T47D (cell line): ENCODE measurements around the gene GMDS.

Experiments
- DNase-seq, 2 experiments: peaks; one replicate each; pipeline versions ENCODE4 v3.0.0 to v3.0.0-alpha.2; 2011 to 2012; ENCODE audit warnings: low read depth in 1 of 2, low spot score in 1 of 2
- JUND ChIP-seq: IDR thresholded peaks from 2 replicates; pipeline ENCODE4 v1.6.1; 2012; ENCODE audit warnings: low read depth
- in situ Hi-C: cut with HindIII; loops from 2 replicates; pipeline ENCODE4 v1.10.0; 2016; ENCODE audit warnings: low sequenced_read_pairs, low pct_unique_long_range_greater_than_20kb

The GMDS gene

DNA sequence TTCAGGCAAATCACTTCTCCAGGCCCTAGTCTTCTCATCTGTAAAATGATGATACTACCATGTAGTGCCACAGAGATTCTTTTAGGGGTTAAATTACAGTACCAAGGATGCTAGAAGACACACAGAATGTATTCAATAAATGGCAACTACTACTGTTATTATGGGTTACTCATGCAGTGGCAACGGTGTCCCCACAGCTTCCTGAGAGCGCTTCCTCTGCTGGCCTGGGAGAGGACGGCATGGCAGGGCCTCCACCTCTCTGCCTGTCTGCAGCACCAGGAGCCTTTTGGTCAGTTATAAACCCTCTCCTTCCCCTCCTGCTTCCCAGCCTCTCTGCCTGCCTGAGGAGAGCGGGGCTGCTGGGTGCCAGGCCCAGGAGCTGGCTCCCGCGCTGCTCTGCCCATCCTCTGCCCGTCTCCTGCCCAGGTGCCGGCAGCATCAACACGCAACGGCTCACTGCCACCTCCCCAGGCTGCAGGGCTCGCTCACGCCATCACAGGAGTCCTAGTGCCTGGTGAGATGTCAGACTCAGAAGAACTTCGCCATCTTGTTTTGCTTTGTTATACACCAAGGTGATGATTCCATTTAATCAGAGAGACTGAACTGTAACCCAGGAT lies 465.0 kb downstream of the GMDS start:
- DNase-seq = no peak
- in situ Hi-C loops = no loop called here
- TF ChIP-seq JUND = no peak

GRCh38 chr6:1778686-1779235 lies 466.6 kb downstream of the GMDS start:
- in situ Hi-C loops = no loop called here
- TF ChIP-seq JUND = no peak
- no peak for DNase-seq

DNA sequence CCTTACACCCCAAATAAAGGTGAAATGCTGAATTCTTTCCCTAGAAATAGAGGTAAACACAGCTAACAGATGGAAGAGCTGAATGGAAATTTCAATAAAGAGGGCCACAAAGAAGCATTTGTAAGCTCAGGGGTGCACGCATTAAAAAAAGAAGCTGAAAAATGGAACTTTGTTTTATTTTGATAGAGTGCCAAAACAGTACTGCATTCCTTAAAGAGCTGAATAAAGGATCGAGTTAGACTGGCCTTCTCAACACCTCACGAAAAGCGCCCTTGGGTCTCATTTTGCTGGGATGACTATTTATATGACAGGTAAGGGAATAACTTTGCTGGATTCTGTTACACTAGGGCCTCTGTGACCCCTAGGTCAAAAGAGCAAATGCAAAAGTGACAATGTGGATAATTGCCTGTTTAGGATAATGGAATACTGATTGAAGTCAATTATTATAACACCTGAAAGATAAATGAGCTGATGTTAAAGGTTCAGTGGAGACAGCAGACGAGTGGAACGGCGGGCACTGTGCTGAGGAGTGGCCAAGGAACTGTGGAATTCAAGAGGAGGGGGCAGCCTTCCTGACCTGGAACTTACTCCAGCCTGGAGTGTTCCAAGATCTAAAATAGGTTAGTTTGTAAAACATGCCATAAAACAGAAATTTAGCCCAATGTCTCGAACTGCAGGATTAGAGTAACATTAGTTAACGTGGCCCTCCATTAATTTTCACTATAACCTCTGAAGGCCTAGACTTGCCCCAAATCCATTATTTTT lies 467.3 kb downstream of the GMDS start:
- in situ Hi-C loops = no loop called here
- no peak for TF ChIP-seq JUND

DNA sequence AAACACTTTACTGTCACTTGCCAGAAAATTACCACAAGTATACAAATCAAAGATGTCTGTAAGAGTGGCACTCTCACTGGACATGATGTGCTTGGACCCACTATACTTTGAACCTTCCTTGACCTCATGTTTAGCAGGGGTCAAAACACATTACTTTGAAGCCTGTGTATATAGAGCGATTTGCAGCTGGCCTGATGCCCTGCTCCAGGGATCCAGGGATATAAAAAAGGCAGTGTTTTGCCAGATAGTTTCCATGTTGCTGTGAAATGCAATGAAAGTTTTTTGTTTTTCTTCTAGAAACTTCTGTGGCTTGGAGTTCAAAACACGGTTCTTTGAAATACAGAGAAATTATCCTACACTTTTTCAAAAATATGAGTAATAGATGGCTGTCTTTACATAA lies 470.0 kb downstream of the GMDS start:
- no peak for DNase-seq
- TF ChIP-seq JUND = no peak
- in situ Hi-C loops = no loop called here

More for the DNA sequence above, 467.3 kb downstream of the GMDS start:
- no peak for DNase-seq

DNA sequence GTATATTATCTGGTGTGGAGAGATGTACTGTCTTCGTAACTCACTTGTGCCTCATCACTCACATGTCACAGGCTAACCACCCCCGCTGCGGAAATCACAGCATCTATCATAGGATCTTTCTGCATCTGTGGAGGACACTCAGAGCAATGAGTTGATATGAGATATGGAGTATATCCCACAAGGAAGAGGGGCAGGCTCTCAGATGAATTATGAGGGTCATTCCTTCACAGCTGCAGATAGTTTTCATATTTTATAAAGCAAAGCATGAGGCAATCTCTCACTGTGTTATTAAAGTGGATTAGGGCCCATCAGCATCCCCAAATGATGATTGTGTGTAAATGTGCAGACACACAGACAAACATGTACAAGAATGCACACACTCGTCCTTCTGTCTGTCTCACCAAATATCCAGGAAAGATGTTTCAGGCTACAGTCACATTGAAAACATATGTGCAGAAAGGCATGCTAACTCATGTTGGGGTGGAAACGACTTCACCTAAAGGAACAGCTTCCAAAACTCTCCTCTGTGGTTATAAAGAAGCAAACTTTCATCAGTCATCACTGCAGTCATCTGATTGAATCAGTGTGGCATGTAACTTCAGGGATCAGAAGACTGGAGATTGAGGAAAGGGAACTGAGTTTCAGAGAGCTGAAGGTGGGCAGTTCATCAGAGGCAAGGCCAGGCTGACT lies 471.0 kb downstream of the GMDS start:
- in situ Hi-C loops = no loop called here
- no peak for TF ChIP-seq JUND
- no peak for DNase-seq

DNA sequence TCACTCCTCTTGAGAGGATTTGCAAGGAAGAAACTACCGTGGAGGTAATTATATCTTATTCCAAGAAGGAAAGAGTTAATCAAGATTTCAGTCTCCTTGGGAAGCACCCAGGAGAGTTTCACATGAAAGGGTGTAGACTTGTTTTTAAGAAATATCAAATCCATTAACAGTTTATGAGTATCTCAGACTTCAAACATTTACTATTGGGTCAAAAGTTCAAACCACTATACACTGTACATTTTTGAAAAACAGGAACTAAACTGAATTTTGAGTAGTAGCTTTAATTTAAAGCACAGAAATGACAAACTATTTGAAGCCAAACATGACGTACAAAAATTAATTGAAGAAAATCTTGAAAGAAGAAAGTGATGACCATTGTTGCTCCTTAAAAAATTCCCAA lies 471.7 kb downstream of the GMDS start:
- in situ Hi-C loops = no loop called here
- no peak for TF ChIP-seq JUND
- DNase-seq = no peak

- DNase-seq = no peak
- no peak for TF ChIP-seq JUND
- in situ Hi-C loops = no loop called here
Observed at GRCh38 chr6:1770968-1771723, 474.3 kb downstream of the GMDS start.

GRCh38 chr6:1770435-1770843 lies 475.0 kb downstream of the GMDS start:
- in situ Hi-C loops = no loop called here
- no peak for DNase-seq
- TF ChIP-seq JUND = no peak

- in situ Hi-C loops = no loop called here
- peak in 1 of 2 experiments; percentile 19 for DNase-seq
- no peak for TF ChIP-seq JUND
Observed at GRCh38 chr6:1767481-1768246, 477.7 kb downstream of the GMDS start.

DNA sequence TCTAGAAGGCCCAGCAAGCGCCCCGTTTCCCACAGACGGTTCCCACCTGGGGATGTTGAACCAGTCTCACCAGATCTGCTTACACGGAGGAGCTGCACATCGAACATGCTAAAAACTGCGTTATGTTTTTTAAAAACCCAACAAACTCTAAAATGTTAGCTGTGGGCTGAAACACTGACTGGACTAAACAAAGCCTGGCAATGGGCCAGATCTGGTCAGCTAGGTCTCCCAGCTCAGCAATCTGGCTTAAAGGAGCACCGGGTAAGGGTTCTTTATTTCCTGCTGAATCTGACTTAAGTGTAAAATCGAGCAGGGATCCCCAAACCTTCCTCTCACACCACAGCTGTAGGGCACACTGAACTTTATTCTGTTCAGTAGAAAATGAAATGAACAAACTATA lies 478.8 kb downstream of the GMDS start:
- in situ Hi-C loops = no loop called here
- TF ChIP-seq JUND = no peak
- no peak for DNase-seq

GRCh38 chr6:1765160-1765903 lies 480.1 kb downstream of the GMDS start:
- in situ Hi-C loops = no loop called here
- no peak for DNase-seq
- TF ChIP-seq JUND = no peak
